SU-DHL-6 (cell line): Measurements from ENCODE around the gene CLCNKB.
A peak's percentile ranks its signal among the peaks of the same experiment; 100 is the strongest.

ENCODE experiments used
- H2AFZ ChIP-seq: fragments of 200-600 bp; sonication (generic); 2 replicates; pipeline ENCODE4 v1.6.1; 2014; ENCODE audit warnings: low read depth, mild to moderate bottlenecking, moderate library complexity, mixed read lengths, antibody characterized with exemption, low read length; ENCODE audit not compliant: severe bottlenecking
- H3F3A ChIP-seq: fragments of 200-600 bp; shearing (Covaris generic); 2 replicates; pipeline ENCODE4 v1.6.0; 2016; ENCODE audit warnings: antibody characterized with exemption, mild to moderate bottlenecking; ENCODE audit not compliant: insufficient read depth
- H3K27ac ChIP-seq: fragments of 200-600 bp; sonication (generic); 2 replicates; pipeline ENCODE4 v1.5.1; 2016; ENCODE audit warnings: low read depth, mild to moderate bottlenecking, low read length, moderate library complexity, mixed read lengths
- H3K27me3 ChIP-seq: fragments of 200-600 bp; sonication (generic), shearing (Covaris generic); 2 replicates; pipeline ENCODE4 v1.6.0; 2014; ENCODE audit warnings: mild to moderate bottlenecking, low read length
- H3K36me3 ChIP-seq: fragments of 200-600 bp; sonication (generic); 2 replicates; pipeline ENCODE4 v1.6.1; 2014; ENCODE audit warnings: mild to moderate bottlenecking, low read length, mixed read lengths
- H3K4me2 ChIP-seq: fragments of 300-600, 200-600 bp; shearing (Covaris generic), sonication (generic); 2 replicates; pipeline ENCODE4 v1.6.0; 2014; ENCODE audit warnings: low read length, low read depth, mild to moderate bottlenecking; ENCODE audit not compliant: poor library complexity, severe bottlenecking
- H3K4me3 ChIP-seq: fragments of 200-600 bp; sonication (generic); 2 replicates; pipeline ENCODE4 v1.5.1; 2014; ENCODE audit warnings: antibody characterized with exemption, low read length, mild to moderate bottlenecking, mixed read lengths; ENCODE audit not compliant: insufficient read depth, poor library complexity, severe bottlenecking
- H3K79me2 ChIP-seq: fragments of 200-600 bp; sonication (generic); 2 replicates; pipeline ENCODE4 v1.6.1; 2014; ENCODE audit warnings: mild to moderate bottlenecking, low read length, moderate library complexity; ENCODE audit not compliant: insufficient read depth
- H3K9ac ChIP-seq: fragments of 200-600 bp; sonication (generic); 2 replicates; pipeline ENCODE4 v1.7.0; 2014; ENCODE audit warnings: mild to moderate bottlenecking, low read length
- H3K9me2 ChIP-seq: fragments of 200-600 bp; sonication (generic); replicated peaks from 2 replicates; pipeline ENCODE4 v1.6.1; 2014; ENCODE audit warnings: low read length; ENCODE audit not compliant: insufficient read depth
- H3K9me3 ChIP-seq: fragments of 200-600 bp; sonication (generic); 2 replicates; pipeline ENCODE4 v1.6.1; 2014; ENCODE audit warnings: low read length, mixed read lengths; ENCODE audit not compliant: insufficient read depth
- H4K20me1 ChIP-seq: fragments of 200-600 bp; sonication (generic); 2 replicates; pipeline ENCODE4 v1.6.1; 2014; ENCODE audit warnings: low read depth, mild to moderate bottlenecking, antibody characterized with exemption, low read length, moderate library complexity, mixed read lengths
- EZH2phosphoT487 ChIP-seq: fragments of 200-600 bp; sonication (generic), shearing (Covaris generic); conservative IDR thresholded peaks from 2 replicates; pipeline ENCODE4 v1.6.1; 2018; ENCODE audit warnings: mild to moderate bottlenecking, antibody characterized with exemption, low read length, moderate library complexity, mixed read lengths
- TF ChIP-seq, protein P1 (sequence below): fragments of 200-600 bp; sonication (generic); IDR thresholded peaks from one replicate; pipeline ENCODE4 v1.5.1; 2017; ENCODE audit warnings: antibody characterized with exemption, mild to moderate bottlenecking, low read length, moderate library complexity; ENCODE audit not compliant: insufficient read depth, poor library complexity, severe bottlenecking

Gene CLCNKB

GRCh38 chr1:16072095-16072494 lies 28.5 kb downstream of the CLCNKB start:
- Histone ChIP-seq H4K20me1 (no peaks in the 10 kb centered on the region), H3K79me2 (no peaks in the 10 kb centered on the region), H3K4me2 (no peak overlapping the region), H3K9me3 (no peaks in the 10 kb centered on the region), H3K27me3 (no peaks in the 10 kb centered on the region), H3K9ac (no peak overlapping the region), H3K36me3 (no peaks in the 10 kb centered on the region), H3K4me3 (no peak overlapping the region), H3F3A (no peaks in the 10 kb centered on the region), H3K9me2 (no peaks in the 10 kb centered on the region), H3K27ac (no peak overlapping the region), H2AFZ (no peak overlapping the region)
- TF ChIP-seq, protein P1, sequence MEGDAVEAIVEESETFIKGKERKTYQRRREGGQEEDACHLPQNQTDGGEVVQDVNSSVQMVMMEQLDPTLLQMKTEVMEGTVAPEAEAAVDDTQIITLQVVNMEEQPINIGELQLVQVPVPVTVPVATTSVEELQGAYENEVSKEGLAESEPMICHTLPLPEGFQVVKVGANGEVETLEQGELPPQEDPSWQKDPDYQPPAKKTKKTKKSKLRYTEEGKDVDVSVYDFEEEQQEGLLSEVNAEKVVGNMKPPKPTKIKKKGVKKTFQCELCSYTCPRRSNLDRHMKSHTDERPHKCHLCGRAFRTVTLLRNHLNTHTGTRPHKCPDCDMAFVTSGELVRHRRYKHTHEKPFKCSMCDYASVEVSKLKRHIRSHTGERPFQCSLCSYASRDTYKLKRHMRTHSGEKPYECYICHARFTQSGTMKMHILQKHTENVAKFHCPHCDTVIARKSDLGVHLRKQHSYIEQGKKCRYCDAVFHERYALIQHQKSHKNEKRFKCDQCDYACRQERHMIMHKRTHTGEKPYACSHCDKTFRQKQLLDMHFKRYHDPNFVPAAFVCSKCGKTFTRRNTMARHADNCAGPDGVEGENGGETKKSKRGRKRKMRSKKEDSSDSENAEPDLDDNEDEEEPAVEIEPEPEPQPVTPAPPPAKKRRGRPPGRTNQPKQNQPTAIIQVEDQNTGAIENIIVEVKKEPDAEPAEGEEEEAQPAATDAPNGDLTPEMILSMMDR: no peak
- TF ChIP-seq EZH2phosphoT487: no peak

DNA sequence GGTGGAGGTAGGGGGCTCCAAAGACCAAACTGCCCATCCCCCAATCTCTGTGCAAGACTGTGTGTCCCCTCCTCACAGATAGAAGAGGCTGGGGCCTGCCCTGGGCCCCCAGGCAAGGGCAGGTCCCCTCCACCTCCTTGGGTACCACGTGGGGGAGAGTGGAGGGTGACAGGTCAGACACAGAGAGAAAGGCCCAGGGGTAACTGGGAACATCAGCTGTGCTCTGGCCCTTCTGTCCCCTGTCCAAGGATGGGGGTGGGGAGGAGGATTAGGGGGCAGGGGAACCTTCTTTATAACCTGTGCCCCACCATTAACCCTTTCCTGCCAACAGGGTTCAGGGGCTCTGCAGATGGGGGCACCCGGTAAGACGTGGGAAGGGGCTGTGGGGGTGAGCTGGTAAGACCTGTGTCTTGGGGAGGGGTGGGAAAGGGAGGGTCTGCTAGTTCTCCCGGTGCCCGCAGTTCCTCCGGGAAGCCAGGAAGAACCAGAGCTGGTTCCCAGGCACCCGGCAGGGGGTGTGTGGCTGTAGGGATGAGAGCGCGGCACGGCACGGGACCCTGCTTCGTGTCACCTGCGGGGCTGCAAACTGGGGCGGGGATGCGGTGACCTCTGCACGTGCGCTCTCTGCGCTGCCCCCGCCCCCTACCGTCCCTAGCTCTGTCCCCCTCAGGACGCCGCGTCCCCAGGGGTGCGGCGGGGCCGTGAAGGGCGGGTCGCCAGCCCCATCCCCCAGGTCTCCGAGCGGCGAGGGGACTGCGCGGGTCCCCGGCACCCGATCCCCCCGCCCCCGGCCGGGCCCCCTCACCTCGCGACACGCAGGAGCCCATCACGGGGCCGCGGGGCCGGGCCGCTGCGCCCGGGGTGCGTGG lies 29.3 kb downstream of the CLCNKB start:
- H3K4me2 ChIP-seq: peak overlapping the region; percentile 27
- no peaks in the 10 kb centered on the region for H4K20me1 ChIP-seq
- no peaks in the 10 kb centered on the region for H3F3A ChIP-seq
- H2AFZ ChIP-seq: no peak overlapping the region
- no peak overlapping the region for H3K27ac ChIP-seq
- no peaks in the 10 kb centered on the region for H3K36me3 ChIP-seq
- no peak for TF ChIP-seq EZH2phosphoT487
- TF ChIP-seq, protein P1: no peak
- H3K27me3 ChIP-seq: no peaks in the 10 kb centered on the region
- no peak overlapping the region for H3K4me3 ChIP-seq
- H3K9ac ChIP-seq: no peak overlapping the region; the same call in 1 of the 2 replicates
- H3K9me3 ChIP-seq: no peaks in the 10 kb centered on the region
- no peaks in the 10 kb centered on the region for H3K9me2 ChIP-seq
- no peaks in the 10 kb centered on the region for H3K79me2 ChIP-seq

DNA sequence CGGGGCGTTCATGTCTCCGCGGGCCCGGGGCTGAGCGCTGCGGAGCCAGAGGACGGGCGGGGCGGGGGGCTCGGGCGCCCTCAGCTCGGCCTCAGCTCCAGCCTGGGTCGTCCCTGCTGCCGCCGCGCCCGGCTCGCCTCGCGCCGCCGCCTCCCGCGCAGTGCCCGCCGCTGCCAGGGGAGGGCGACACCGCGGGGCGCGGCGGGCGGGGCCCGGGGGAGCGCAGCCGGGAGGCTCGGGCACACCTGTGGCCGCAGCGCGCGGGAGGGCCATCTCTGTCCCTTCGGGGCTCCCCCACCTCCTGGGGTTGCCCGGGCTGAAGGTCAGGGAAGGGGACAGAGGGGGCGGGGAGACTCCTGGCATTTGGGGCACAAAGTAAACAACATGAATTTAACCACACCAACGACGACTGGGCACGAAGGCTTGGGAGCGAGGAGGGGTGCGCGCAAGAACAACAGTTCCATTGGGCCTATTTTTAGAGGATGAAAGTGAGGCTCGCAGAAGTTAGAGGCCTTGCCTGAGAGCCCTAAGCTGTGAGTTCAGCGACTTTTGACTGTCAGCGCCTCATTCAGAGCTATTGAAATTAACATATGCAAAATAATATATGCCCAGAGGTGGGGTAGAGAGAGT lies 30.0 kb downstream of the CLCNKB start, which contains the start of gene FAM131C:
FAM131C (minus strand) TSS at position 162 of the 630 bp plus-strand sequence. CDS start 209 bp downstream, outside the sequence.
- Histone ChIP-seq H3K36me3 (no peaks in the 10 kb centered on the region), H3K4me2 (peak within 1 kb of the TSS; percentile 52), H2AFZ (no peak within 1 kb of the TSS), H4K20me1 (no peaks in the 10 kb centered on the region), H3F3A (no peaks in the 10 kb centered on the region), H3K27ac (no peak within 1 kb of the TSS), H3K9me3 (no peaks in the 10 kb centered on the region), H3K9ac (no peak within 1 kb of the TSS; the same call in 1 of the 2 replicates), H3K4me3 (no peak within 1 kb of the TSS), H3K27me3 (no peaks in the 10 kb centered on the region), H3K79me2 (no peaks in the 10 kb centered on the region), H3K9me2 (no peaks in the 10 kb centered on the region)
- TF ChIP-seq, protein P1: no peak
- no peak for TF ChIP-seq EZH2phosphoT487
